OCI-LY7 (cell line): ENCODE measurements around the gene YIPF5. TPM values are rescaled to one million over a fixed set of nuclear protein-coding genes. Genes with fewer than 3 reads are reported as not detected.
A peak's percentile ranks its signal among the peaks of the same experiment; 100 is the strongest.

Experiments used
- BruUV-seq: library from RNA; stranded (reverse); fragments of 400-500 nt; replicated peaks from 2 replicates; lab custom pipeline; 2021; lab: Mats Ljungman, UMichigan
- CTCF ChIA-PET: fragments of 300-600 bp; sonication (Branson Sonifier 250); formaldehyde crosslinking; loops from one replicate; lab custom pipeline; 2022; ENCODE audit warnings: antibody characterized with exemption; ENCODE audit not compliant: unreplicated experiment; lab: Charles Lee
- POLR2A ChIA-PET: fragments of 300-600 bp; sonication (Branson Sonifier 250); formaldehyde crosslinking; loops from one replicate; lab custom pipeline; 2022; ENCODE audit warnings: antibody characterized with exemption; lab: Charles Lee
- DNase-seq: peaks from one replicate; pipeline ENCODE4 v3.0.0-alpha.2; 2015; ENCODE audit warnings: low spot score
- H2AFZ ChIP-seq: fragments of 200-600 bp; sonication (generic), shearing (Covaris generic); 2 replicates; pipeline ENCODE4 v1.6.1; 2014; ENCODE audit warnings: mild to moderate bottlenecking, antibody characterized with exemption, low read length, moderate library complexity
- H3K27ac ChIP-seq: fragments of 200-600 bp; sonication (generic); 2 replicates; pipeline ENCODE4 v1.5.1; 2014; ENCODE audit warnings: mixed run types, low read depth, mild to moderate bottlenecking, moderate library complexity, low read length, inconsistent platforms; ENCODE audit not compliant: poor library complexity, severe bottlenecking
- H3K36me3 ChIP-seq: fragments of 200-600 bp; sonication (generic); 2 replicates; pipeline ENCODE4 v1.6.1; 2014; ENCODE audit warnings: mild to moderate bottlenecking, antibody characterized with exemption, low read length, moderate library complexity, mixed read lengths; ENCODE audit not compliant: insufficient read depth
- H3K4me1 ChIP-seq: fragments of 200-600 bp; sonication (generic); 2 replicates; pipeline ENCODE4 v1.5.1; 2014; ENCODE audit warnings: mild to moderate bottlenecking, low read length; ENCODE audit not compliant: insufficient read depth, poor library complexity, severe bottlenecking
- H3K4me2 ChIP-seq: fragments of 200-600 bp; sonication (generic); 2 replicates; pipeline ENCODE4 v1.6.1; 2014; ENCODE audit warnings: mild to moderate bottlenecking, low read length
- H3K4me3 ChIP-seq: fragments of 200-600 bp; sonication (generic); 2 replicates; pipeline ENCODE4 v1.5.1; 2014; ENCODE audit warnings: mild to moderate bottlenecking, low read depth, low read length; ENCODE audit not compliant: poor library complexity, severe bottlenecking
- H3K79me2 ChIP-seq: fragments of 200-600 bp; sonication (generic); 2 replicates; pipeline ENCODE4 v1.6.1; 2016; ENCODE audit warnings: low read depth, mild to moderate bottlenecking, low read length, moderate library complexity, mixed read lengths; ENCODE audit not compliant: insufficient read depth
- H3K9me2 ChIP-seq: fragments of 200-600 bp; sonication (generic); 2 replicates; pipeline ENCODE4 v1.6.1; 2016; ENCODE audit warnings: mild to moderate bottlenecking, low read length, mixed read lengths; ENCODE audit not compliant: insufficient read depth
- H3K9me3 ChIP-seq: fragments of 200-600 bp; sonication (generic); 2 replicates; pipeline ENCODE4 v1.6.1; 2014; ENCODE audit warnings: mild to moderate bottlenecking, mixed run types, low read length, mixed read lengths
- H4K20me1 ChIP-seq: fragments of 200-600 bp; sonication (generic); 2 replicates; pipeline ENCODE4 v1.6.1; 2014; ENCODE audit warnings: mild to moderate bottlenecking, antibody characterized with exemption, low read length, moderate library complexity, mixed read lengths; ENCODE audit not compliant: insufficient read depth
- EZH2phosphoT487 ChIP-seq: fragments of 200-600 bp; sonication (generic); IDR thresholded peaks from 2 replicates; pipeline ENCODE4 v1.6.1; 2018; ENCODE audit warnings: low read depth, borderline replicate concordance, mild to moderate bottlenecking, mixed run types, antibody characterized with exemption, low read length, moderate library complexity, mixed read lengths
- intact Hi-C: fragments of 100-400 bp; cut with micrococcal nuclease; formaldehyde crosslinking; loops from one replicate; pipeline ENCODE4 v1.10.0; 2022; ENCODE audit not compliant: unreplicated experiment
- total RNA-seq, 2 experiments: library from RNA; depleted of rRNA in 1 of 2; stranded (reverse); fragments of >200 nt in 1 of 2; shearing (Covaris generic) in 1 of 2; gene quantifications; 2 replicates each; pipeline ENCODE4 v1.2.3, GENCODE V29; 2014 to 2022
- TF ChIP-seq, protein P1 (sequence below): fragments of 200-600 bp; sonication (generic); conservative IDR thresholded peaks from 2 replicates; pipeline ENCODE4 v1.5.1; 2014; ENCODE audit warnings: mild to moderate bottlenecking, antibody characterized with exemption, low read length, moderate library complexity, mixed read lengths

YIPF5 gene
- total RNA-seq, 2 experiments from 2014 or later: 11.9 to 23.1 TPM

DNA sequence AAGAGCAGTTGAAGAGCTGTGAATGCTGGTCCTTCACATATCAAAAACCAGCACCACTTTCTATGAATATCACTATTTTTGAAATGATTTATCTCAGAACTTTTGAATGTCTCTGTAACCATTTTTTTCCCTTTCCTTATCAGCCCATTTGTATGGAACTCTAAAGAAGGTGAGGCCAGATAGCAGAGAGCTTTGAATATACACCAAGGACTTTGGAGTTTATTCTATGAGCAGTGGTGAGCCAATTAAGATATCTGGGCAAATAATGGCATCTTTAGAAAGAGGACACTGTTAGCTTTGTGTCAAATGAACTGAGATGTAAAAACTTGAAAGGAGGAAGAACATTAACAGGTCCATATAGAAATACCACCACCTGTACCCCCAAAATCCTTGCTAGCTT is 22.2 kb upstream of the YIPF5 start:
- no peak for DNase-seq
- peaks cover 4% of the 10 kb centered on the region; the same call in 1 of the 2 replicates for H3K9me3 ChIP-seq
- BruUV-seq: no TSS peak
- no peaks in the 10 kb centered on the region for H3K36me3 ChIP-seq
- peak overlapping the region; percentile 92; the same call in 1 of the 2 replicates for H2AFZ ChIP-seq
- H3K79me2 ChIP-seq: no peaks in the 10 kb centered on the region
- TF ChIP-seq, protein P1, sequence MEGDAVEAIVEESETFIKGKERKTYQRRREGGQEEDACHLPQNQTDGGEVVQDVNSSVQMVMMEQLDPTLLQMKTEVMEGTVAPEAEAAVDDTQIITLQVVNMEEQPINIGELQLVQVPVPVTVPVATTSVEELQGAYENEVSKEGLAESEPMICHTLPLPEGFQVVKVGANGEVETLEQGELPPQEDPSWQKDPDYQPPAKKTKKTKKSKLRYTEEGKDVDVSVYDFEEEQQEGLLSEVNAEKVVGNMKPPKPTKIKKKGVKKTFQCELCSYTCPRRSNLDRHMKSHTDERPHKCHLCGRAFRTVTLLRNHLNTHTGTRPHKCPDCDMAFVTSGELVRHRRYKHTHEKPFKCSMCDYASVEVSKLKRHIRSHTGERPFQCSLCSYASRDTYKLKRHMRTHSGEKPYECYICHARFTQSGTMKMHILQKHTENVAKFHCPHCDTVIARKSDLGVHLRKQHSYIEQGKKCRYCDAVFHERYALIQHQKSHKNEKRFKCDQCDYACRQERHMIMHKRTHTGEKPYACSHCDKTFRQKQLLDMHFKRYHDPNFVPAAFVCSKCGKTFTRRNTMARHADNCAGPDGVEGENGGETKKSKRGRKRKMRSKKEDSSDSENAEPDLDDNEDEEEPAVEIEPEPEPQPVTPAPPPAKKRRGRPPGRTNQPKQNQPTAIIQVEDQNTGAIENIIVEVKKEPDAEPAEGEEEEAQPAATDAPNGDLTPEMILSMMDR: no peak
- TF ChIP-seq EZH2phosphoT487: no peak
- no peak overlapping the region for H3K27ac ChIP-seq
- ChIA-PET POLR2A (interaction anchor here (0.6 to 4.3 kb wide), 3 partner anchors 20 to 1187 kb away, joined by 3 to 26 read pairs (median 3); partner anchors contain the start of genes KCTD16 and YIPF5), CTCF (interaction anchor here (1.9 kb wide), 1 partner anchor 22 kb away, joined by 6 read pairs; the partner anchor contains the start of genes KCTD16 and YIPF5)
- no peaks in the 10 kb centered on the region for H3K9me2 ChIP-seq
- no peaks in the 10 kb centered on the region for H4K20me1 ChIP-seq
- no peak overlapping the region for H3K4me2 ChIP-seq
- intact Hi-C loops: loop anchor here (2.0 kb wide), 1 partner anchor 358 kb away; no protein-coding TSS in a partner anchor
- no peak overlapping the region for H3K4me3 ChIP-seq
- peaks cover 19% of the 10 kb centered on the region for H3K4me1 ChIP-seq

DNA sequence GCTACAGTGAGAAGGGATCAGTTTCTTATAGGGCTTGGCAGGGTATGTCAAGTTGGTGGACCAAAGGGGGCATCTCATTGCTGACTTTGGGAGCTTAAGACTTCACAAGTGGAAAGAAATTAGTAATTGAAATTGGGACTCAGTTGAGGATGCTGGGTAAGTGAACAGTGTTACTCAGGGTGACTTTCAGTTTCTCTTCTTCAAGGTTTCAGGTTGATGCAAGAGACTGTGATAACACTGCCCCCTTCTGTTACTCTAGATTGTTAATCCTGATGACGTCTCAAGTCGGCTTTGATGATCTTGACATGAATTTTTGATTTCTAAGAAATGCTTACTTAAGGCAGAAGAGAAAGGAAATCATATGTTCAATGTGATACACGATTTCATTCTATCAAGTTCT is 21.5 kb upstream of the YIPF5 start:
- POLR2A ChIA-PET: interaction anchor here (0.6 to 4.3 kb wide), 4 partner anchors 22 to 1186 kb away, joined by 3 to 26 read pairs (median 3); partner anchors contain the start of genes KCTD16 and YIPF5
- H3K9me2 ChIP-seq: no peaks in the 10 kb centered on the region
- H2AFZ ChIP-seq: peak overlapping the region; percentile 92
- peak overlapping the region; percentile 78 for H3K4me2 ChIP-seq
- peak; percentile 87 for DNase-seq
- BruUV-seq: no TSS peak
- H3K4me1 ChIP-seq: peaks cover 26% of the 10 kb centered on the region
- no peaks in the 10 kb centered on the region for H4K20me1 ChIP-seq
- no peak overlapping the region for H3K27ac ChIP-seq
- intact Hi-C loops: loop anchor here (2.0 kb wide), 1 partner anchor 357 kb away; no protein-coding TSS in a partner anchor
- peaks cover 4% of the 10 kb centered on the region; the same call in 1 of the 2 replicates for H3K9me3 ChIP-seq
- peak overlapping the region; percentile 41 for H3K4me3 ChIP-seq
- H3K36me3 ChIP-seq: no peaks in the 10 kb centered on the region
- CTCF ChIA-PET: interaction anchor here (1.9 kb wide), 1 partner anchor 21 kb away, joined by 6 read pairs; the partner anchor contains the start of genes KCTD16 and YIPF5
- TF ChIP-seq, protein P1: peak; percentile 88
- no peak for TF ChIP-seq EZH2phosphoT487
- no peaks in the 10 kb centered on the region for H3K79me2 ChIP-seq

DNA sequence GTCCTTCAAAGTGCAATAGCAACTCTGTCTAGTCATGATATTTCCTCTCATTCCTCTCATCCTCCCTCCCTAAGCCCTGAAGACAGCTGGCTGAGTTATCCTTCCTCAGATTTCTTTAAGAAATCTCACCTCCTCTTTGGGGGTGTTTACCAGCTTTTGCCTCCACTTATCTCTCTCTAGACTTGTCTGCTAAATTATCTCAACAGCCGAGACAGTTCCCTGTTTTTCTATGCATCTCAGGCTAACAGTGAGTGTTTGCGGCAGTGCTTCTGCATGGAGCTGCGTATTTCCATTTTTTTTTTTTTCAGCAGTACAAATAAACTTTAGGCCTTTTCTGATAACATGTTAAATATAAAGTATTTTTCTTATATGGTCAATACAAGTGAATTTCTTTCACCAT is 21.1 kb upstream of the YIPF5 start:
- Histone ChIP-seq H3K27ac (no peak overlapping the region), H3K4me2 (peak overlapping the region; percentile 78), H4K20me1 (no peaks in the 10 kb centered on the region), H3K9me3 (peaks cover 4% of the 10 kb centered on the region; the same call in 1 of the 2 replicates), H2AFZ (peak overlapping the region; percentile 92), H3K79me2 (no peaks in the 10 kb centered on the region), H3K4me1 (peaks cover 31% of the 10 kb centered on the region), H3K4me3 (peak overlapping the region; percentile 41), H3K36me3 (no peaks in the 10 kb centered on the region), H3K9me2 (no peaks in the 10 kb centered on the region)
- intact Hi-C loops: no loop called here
- ChIA-PET CTCF (interaction anchor here (1.9 kb wide), 1 partner anchor 21 kb away, joined by 6 read pairs; the partner anchor contains the start of genes KCTD16 and YIPF5), POLR2A (interaction anchor here (0.7 to 4.3 kb wide), 2 partner anchors 21 to 619 kb away, joined by 3 to 26 read pairs; partner anchors contain the start of genes KCTD16 and YIPF5)
- BruUV-seq: no TSS peak
- TF ChIP-seq, protein P1: no peak
- no peak for TF ChIP-seq EZH2phosphoT487
- no peak for DNase-seq
